SK-MEL-5 (cell line): ENCODE measurements around the gene CERS3. TPM values are rescaled to one million over a fixed set of nuclear protein-coding genes. Genes with fewer than 3 reads are reported as not detected.

ENCODE experiments used
- DNase-seq: peaks from one replicate; pipeline ENCODE4 v3.0.0-alpha.2; 2016; ENCODE audit warnings: low read depth, low spot score
- in situ Hi-C: cut with HindIII; loops from 2 replicates; pipeline ENCODE4 v1.10.0; 2016; ENCODE audit warnings: low sequenced_read_pairs, high pct_unique_total_duplicates, low pct_unique_long_range_greater_than_20kb
- small RNA-seq, 2 experiments: library from RNA; depleted of rRNA; stranded (forward); fragments of <200 nt; gene quantifications; one replicate each; pipeline ENCODE3, GENCODE V24; 2014
- total RNA-seq: library from RNA; depleted of rRNA; stranded (reverse); fragments of >200 nt; shearing (Covaris generic); gene quantifications from 2 replicates; pipeline ENCODE4 v1.2.3, GENCODE V29; 2014; rRNA removed

The CERS3 gene
- total RNA-seq, 1 experiment from 2014 or later: not detected

- in situ Hi-C loops: no loop called here
- DNase-seq: no peak
Measured at GRCh38 chr15:100350434-100351226, 178.1 kb downstream of the CERS3 start.

Small RNAs within 50 kb of the gene (small RNA-seq; reads per million reads assigned to genes)
- gene RNU6-181P (0 reads per million in 2 experiments), gene RNU6-322P (0 reads per million in 2 experiments)

Other genes starting within 250 kb of the CERS3 start
- 1.8 and 2.4 TPM in 2 replicates for gene ADAMTS17, start 187.0 kb downstream of the CERS3 start, total RNA-seq
- gene LINS1, start 73.2 kb upstream of the CERS3 start, total RNA-seq: 35.0 and 36.9 TPM in 2 replicates
- 13.7 and 14.1 TPM in 2 replicates for gene ASB7, start 73.6 kb upstream of the CERS3 start, total RNA-seq